ENCODE results near the gene MRPS12. TPM values are rescaled to one million over a fixed set of nuclear protein-coding genes. Genes with fewer than 3 reads are reported as not detected.

Gene MRPS12
- total RNA-seq, 4 donors from 2014 or later = 17.7 to 33.6 (median 22.1) TPM

GRCh38 chr19:38949580-38950367 is 19.0 kb downstream of the MRPS12 start:
- Histone ChIP-seq H3K27me3 (peaks cover 3% of the 10 kb centered on the region), H3K27ac (no peak overlapping the region), H3K4me1 (peaks cover 7 to 8% of the 10 kb centered on the region in 2 donors), H3K4me3 (replicated peaks in 1 of 3) (peak overlapping the region in 1 of 3 donors; percentile 1), H3K36me3 (no peaks in the 10 kb centered on the region), H3K9me3 (no peaks in the 10 kb centered on the region)
- DNase-seq = peak; percentile 60 to 71
- intact Hi-C loops (cut with DNase I) = loop anchor here (10.0 kb wide), 1 partner anchor 415 kb away; no protein-coding TSS in a partner anchor
- 9 to 15% methylated on average over 23 to 26 of the region's 72 CpGs for WGBS, 2 donors
- TF ChIP-seq CTCF (IDR thresholded peaks at IDR 0.05) = no peak
- TF ChIP-seq POLR2A (IDR thresholded peaks at IDR 0.05) = no peak

- no peak for DNase-seq
- Histone ChIP-seq H3K4me3 (replicated peaks in 1 of 3) (no peak overlapping the region), H3K9me3 (no peaks in the 10 kb centered on the region), H3K27ac (no peak overlapping the region), H3K4me1 (peaks cover 7 to 8% of the 10 kb centered on the region in 2 donors), H3K27me3 (peaks cover 3% of the 10 kb centered on the region), H3K36me3 (no peaks in the 10 kb centered on the region)
- intact Hi-C loops (cut with DNase I) = no loop called here
- WGBS, 2 donors = 79 to 85% methylated on average over 3 of the region's 3 CpGs
- TF ChIP-seq CTCF (IDR thresholded peaks at IDR 0.05) (no peak), POLR2A (IDR thresholded peaks at IDR 0.05) (no peak)
These were observed 20.4 kb downstream of the MRPS12 start for GRCh38 chr19:38951187-38951586.

GRCh38 chr19:38952395-38953165 is 21.8 kb downstream of the MRPS12 start:
- peaks cover 3% of the 10 kb centered on the region for H3K27me3 ChIP-seq
- no peak for DNase-seq
- H3K4me1 ChIP-seq = peaks cover 7 to 8% of the 10 kb centered on the region in 2 donors
- H3K9me3 ChIP-seq = no peaks in the 10 kb centered on the region
- no peaks in the 10 kb centered on the region for H3K36me3 ChIP-seq
- intact Hi-C loops (cut with DNase I) = no loop called here
- no peak overlapping the region for H3K4me3 ChIP-seq (replicated peaks in 1 of 3)
- WGBS, 2 donors = 64 to 69% methylated on average over 13 of the region's 13 CpGs
- H3K27ac ChIP-seq = no peak overlapping the region
- TF ChIP-seq POLR2A (IDR thresholded peaks at IDR 0.05) (no peak), CTCF (IDR thresholded peaks at IDR 0.05) (peak in 1 of 6 experiments; percentile 12)

GRCh38 chr19:38953677-38954076 is 22.9 kb downstream of the MRPS12 start:
- peaks cover 7 to 8% of the 10 kb centered on the region in 2 donors for H3K4me1 ChIP-seq
- no peak overlapping the region for H3K4me3 ChIP-seq (replicated peaks in 1 of 3)
- peaks cover 3% of the 10 kb centered on the region for H3K27me3 ChIP-seq
- WGBS, 2 donors = 68 to 74% methylated on average over 4 of the region's 4 CpGs
- TF ChIP-seq CTCF (IDR thresholded peaks at IDR 0.05) = no peak
- TF ChIP-seq POLR2A (IDR thresholded peaks at IDR 0.05) = no peak
- no peak overlapping the region for H3K27ac ChIP-seq
- no peaks in the 10 kb centered on the region for H3K9me3 ChIP-seq
- no peak for DNase-seq
- intact Hi-C loops (cut with DNase I) = no loop called here
- no peaks in the 10 kb centered on the region for H3K36me3 ChIP-seq

- no peak for DNase-seq
- no peaks in the 10 kb centered on the region for H3K4me1 ChIP-seq
- no peaks in the 10 kb centered on the region for H3K27me3 ChIP-seq
- intact Hi-C loops (cut with DNase I) = no loop called here
- no peak overlapping the region for H3K4me3 ChIP-seq (replicated peaks in 1 of 3)
- TF ChIP-seq CTCF (IDR thresholded peaks at IDR 0.05) (no peak), POLR2A (IDR thresholded peaks at IDR 0.05) (no peak)
- no peaks in the 10 kb centered on the region for H3K9me3 ChIP-seq
- H3K36me3 ChIP-seq = no peaks in the 10 kb centered on the region
- no peak overlapping the region for H3K27ac ChIP-seq
- 89 to 92% methylated on average over 2 of the region's 2 CpGs for WGBS, 2 donors
These were observed 25.5 kb downstream of the MRPS12 start for GRCh38 chr19:38956264-38956663.
